ENCODE results near the gene KDM2B.
A peak's percentile ranks its signal among the peaks of the same experiment; 100 is the strongest.

The KDM2B gene

DNA sequence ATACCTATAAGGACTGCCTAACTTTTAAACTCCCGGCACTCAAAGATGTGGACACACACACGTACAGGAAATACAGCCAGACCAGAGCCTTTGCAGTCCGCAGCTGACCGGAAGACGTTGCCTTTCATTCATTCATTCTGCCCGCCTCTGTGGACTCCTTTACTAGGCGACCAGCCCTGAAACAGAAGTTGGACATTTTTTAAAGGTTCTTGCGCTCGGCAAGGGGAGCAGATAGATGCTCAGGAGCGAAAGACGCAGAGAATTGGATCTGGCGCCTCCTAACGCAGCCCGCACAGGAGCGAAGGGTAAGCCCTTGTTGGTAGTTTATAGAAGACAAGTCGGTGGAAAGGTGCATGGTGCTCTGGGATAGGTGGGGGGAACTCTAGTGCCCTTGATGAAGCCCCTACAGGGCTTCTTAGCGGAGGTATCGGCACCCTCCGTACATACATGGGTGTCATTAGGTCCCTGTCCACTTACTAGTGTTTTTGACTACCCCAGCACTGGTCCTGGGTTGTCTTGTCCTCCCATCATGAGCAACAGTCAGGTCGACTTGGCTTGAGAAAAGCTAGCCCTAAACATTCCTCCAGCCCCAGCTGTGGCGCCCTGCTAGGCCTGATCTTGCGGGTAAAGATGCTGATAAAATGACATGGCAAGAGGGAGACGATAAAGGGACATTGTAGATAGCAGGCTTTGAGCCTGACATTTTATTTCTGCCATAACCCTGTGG lies at the start of gene KDM2B:
Gene KDM2B, minus strand, starts transcription at position 65 of the 727 bp plus-strand sequence. CDS start 112 bp downstream, outside the sequence.
- Histone ChIP-seq H4K20me1 (ENCODE audit: insufficient read depth, low read length) (no peaks in the 10 kb centered on the region), H3K9me2 (ENCODE audit: low read depth, low read length) (no peaks in the 10 kb centered on the region), H3K27me3 (ENCODE audit: insufficient read depth, low read length) (no peaks in the 10 kb centered on the region), H3K9ac (ENCODE audit: low read length) (peak within 1 kb of the TSS; percentile 64), H3K36me3 (ENCODE audit: insufficient read depth, low read length) (no peaks in the 10 kb centered on the region), H3K4me1 (ENCODE audit: insufficient read depth, low read length, severe bottlenecking) (peaks cover 35% of the 10 kb centered on the region), H3K4me2 (ENCODE audit: low read length) (peak within 1 kb of the TSS; percentile 84), H3K9me3 (ENCODE audit: low read length) (no peaks in the 10 kb centered on the region), H3K79me2 (ENCODE audit: insufficient read depth, low read length) (no peaks in the 10 kb centered on the region), H2AFZ (ENCODE audit: low read length) (peak within 1 kb of the TSS; percentile 69; the same call in 1 of the 2 replicates), H3F3A (ENCODE audit: insufficient read depth, low read length) (no peaks in the 10 kb centered on the region), H3K27ac (ENCODE audit: low read depth, low read length, poor library complexity, severe bottlenecking) (peak within 1 kb of the TSS; percentile 57), H3K4me3 (ENCODE audit: low read depth, low read length, poor library complexity, severe bottlenecking) (peak within 1 kb of the TSS; percentile 74)
- no peak for TF ChIP-seq EZH2 (IDR thresholded peaks at IDR 0.05; ENCODE audit: borderline replicate concordance, low read length)
- TF ChIP-seq CTCF (IDR thresholded peaks at IDR 0.05; ENCODE audit: low read length): 0 out of 2 replicates have a peak, but pooled peaks have one; percentile 22

- peak overlapping the region; percentile 84 for H3K4me2 ChIP-seq (ENCODE audit: low read length)
- H2AFZ ChIP-seq (ENCODE audit: low read length): no peak overlapping the region
- no peaks in the 10 kb centered on the region for H3K9me2 ChIP-seq (ENCODE audit: low read depth, low read length)
- H4K20me1 ChIP-seq (ENCODE audit: insufficient read depth, low read length): no peaks in the 10 kb centered on the region
- no peak for TF ChIP-seq CTCF (IDR thresholded peaks at IDR 0.05; ENCODE audit: low read length)
- TF ChIP-seq EZH2 (IDR thresholded peaks at IDR 0.05; ENCODE audit: borderline replicate concordance, low read length): no peak
- H3K9me3 ChIP-seq (ENCODE audit: low read length): no peaks in the 10 kb centered on the region
- no peaks in the 10 kb centered on the region for H3K79me2 ChIP-seq (ENCODE audit: insufficient read depth, low read length)
- no peaks in the 10 kb centered on the region for H3K27me3 ChIP-seq (ENCODE audit: insufficient read depth, low read length)
- no peaks in the 10 kb centered on the region for H3F3A ChIP-seq (ENCODE audit: insufficient read depth, low read length)
- H3K27ac ChIP-seq (ENCODE audit: low read depth, low read length, poor library complexity, severe bottlenecking): no peak overlapping the region
- peaks cover 5% of the 10 kb centered on the region; the same call in 1 of the 2 replicates for H3K36me3 ChIP-seq (ENCODE audit: insufficient read depth, low read length)
- peak overlapping the region; percentile 78 for H3K4me3 ChIP-seq (ENCODE audit: low read depth, low read length, poor library complexity, severe bottlenecking)
- H3K4me1 ChIP-seq (ENCODE audit: insufficient read depth, low read length, severe bottlenecking): peaks cover 51% of the 10 kb centered on the region
- peak overlapping the region; percentile 77; the same call in 1 of the 2 replicates for H3K9ac ChIP-seq (ENCODE audit: low read length)
Observed at GRCh38 chr12:121628536-121628935, 47.7 kb upstream of the KDM2B start.

DNA sequence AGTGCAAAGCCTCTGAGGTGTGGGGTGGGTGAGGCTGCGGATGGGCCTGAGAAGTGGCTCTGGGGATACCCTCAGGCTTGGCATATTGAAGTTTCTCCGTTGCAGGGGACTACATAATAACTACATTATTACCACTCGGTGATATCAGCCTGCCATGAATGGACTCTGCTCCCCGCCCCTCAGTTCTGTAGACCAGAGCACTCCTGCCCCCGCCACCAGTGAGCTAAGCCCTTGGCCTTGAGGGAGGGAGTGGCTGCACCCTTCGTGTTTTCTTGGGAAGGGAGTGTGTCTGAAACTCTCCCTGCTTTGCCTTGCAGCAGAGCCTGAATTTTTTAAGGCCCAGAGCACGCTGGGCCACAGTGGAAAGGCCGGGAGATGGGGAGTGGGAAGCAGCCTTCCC lies 47.2 kb upstream of the KDM2B start:
- H3K4me3 ChIP-seq (ENCODE audit: low read depth, low read length, poor library complexity, severe bottlenecking): peak overlapping the region; percentile 78
- no peaks in the 10 kb centered on the region for H4K20me1 ChIP-seq (ENCODE audit: insufficient read depth, low read length)
- H3K9me3 ChIP-seq (ENCODE audit: low read length): no peaks in the 10 kb centered on the region
- H3F3A ChIP-seq (ENCODE audit: insufficient read depth, low read length): no peaks in the 10 kb centered on the region
- H3K9ac ChIP-seq (ENCODE audit: low read length): peak overlapping the region; percentile 77; the same call in 1 of the 2 replicates
- H3K4me2 ChIP-seq (ENCODE audit: low read length): peak overlapping the region; percentile 84
- no peak overlapping the region for H3K27ac ChIP-seq (ENCODE audit: low read depth, low read length, poor library complexity, severe bottlenecking)
- TF ChIP-seq EZH2 (IDR thresholded peaks at IDR 0.05; ENCODE audit: borderline replicate concordance, low read length) (no peak), CTCF (IDR thresholded peaks at IDR 0.05; ENCODE audit: low read length) (no peak)
- no peaks in the 10 kb centered on the region for H3K79me2 ChIP-seq (ENCODE audit: insufficient read depth, low read length)
- peaks cover 48% of the 10 kb centered on the region for H3K4me1 ChIP-seq (ENCODE audit: insufficient read depth, low read length, severe bottlenecking)
- no peaks in the 10 kb centered on the region for H3K27me3 ChIP-seq (ENCODE audit: insufficient read depth, low read length)
- no peaks in the 10 kb centered on the region for H3K9me2 ChIP-seq (ENCODE audit: low read depth, low read length)
- no peak overlapping the region for H2AFZ ChIP-seq (ENCODE audit: low read length)
- H3K36me3 ChIP-seq (ENCODE audit: insufficient read depth, low read length): peaks cover 5% of the 10 kb centered on the region; the same call in 1 of the 2 replicates
